22Rv1 (cell line): ENCODE measurements around the gene PNMA8A.

Source experiments
- H3K27ac ChIP-seq: fragments of 450-650 bp; 2 replicates; pipeline ENCODE4 v1.5.1; 2017
- ZFX ChIP-seq: fragments of 450-650 bp; IDR thresholded peaks from 2 replicates; pipeline ENCODE4 v1.6.1; 2017; ENCODE audit warnings: antibody characterized with exemption, borderline replicate concordance
- TF ChIP-seq, protein P1 (sequence below): fragments of 450-650 bp; IDR thresholded peaks from 2 replicates; pipeline ENCODE4 v1.5.1; 2017; ENCODE audit warnings: mild to moderate bottlenecking

PNMA8A gene

DNA sequence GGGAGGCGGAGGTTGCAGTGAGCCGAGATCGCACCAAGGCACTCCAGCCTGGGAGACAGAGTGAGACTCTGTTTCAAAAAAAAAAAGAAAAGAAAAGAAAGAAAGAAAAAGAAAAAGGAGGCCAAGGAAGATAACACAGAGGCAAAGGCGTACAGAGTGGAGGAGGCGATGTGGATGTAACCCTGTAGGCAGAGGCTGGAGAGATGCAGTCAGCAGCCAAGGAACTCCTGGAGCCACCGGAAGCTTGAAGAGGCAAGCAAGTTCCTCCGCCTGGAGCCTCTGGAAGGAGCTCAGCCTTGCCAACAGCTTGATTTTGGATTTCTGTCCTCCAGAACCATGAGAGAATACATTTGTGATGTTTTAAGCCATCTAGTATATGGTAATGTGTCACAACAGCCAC, 51.3 kb downstream of the PNMA8A start:
- no peak overlapping the region for H3K27ac ChIP-seq
- no peak for TF ChIP-seq ZFX
- TF ChIP-seq, protein P1, sequence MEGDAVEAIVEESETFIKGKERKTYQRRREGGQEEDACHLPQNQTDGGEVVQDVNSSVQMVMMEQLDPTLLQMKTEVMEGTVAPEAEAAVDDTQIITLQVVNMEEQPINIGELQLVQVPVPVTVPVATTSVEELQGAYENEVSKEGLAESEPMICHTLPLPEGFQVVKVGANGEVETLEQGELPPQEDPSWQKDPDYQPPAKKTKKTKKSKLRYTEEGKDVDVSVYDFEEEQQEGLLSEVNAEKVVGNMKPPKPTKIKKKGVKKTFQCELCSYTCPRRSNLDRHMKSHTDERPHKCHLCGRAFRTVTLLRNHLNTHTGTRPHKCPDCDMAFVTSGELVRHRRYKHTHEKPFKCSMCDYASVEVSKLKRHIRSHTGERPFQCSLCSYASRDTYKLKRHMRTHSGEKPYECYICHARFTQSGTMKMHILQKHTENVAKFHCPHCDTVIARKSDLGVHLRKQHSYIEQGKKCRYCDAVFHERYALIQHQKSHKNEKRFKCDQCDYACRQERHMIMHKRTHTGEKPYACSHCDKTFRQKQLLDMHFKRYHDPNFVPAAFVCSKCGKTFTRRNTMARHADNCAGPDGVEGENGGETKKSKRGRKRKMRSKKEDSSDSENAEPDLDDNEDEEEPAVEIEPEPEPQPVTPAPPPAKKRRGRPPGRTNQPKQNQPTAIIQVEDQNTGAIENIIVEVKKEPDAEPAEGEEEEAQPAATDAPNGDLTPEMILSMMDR = no peak
